NCI-H2227 (cell line): ENCODE results near the gene ZNF778.
"Not testable (repeated sequence)": the region's sequence is repeated elsewhere in the genome, so short reads cannot be mapped to it uniquely, and the experiment has no call there.

Source experiments
- DNase-seq: peaks from one replicate; lab custom pipeline; 2025; ENCODE audit not compliant: unreplicated experiment; lab: John Stamatoyannopoulos, UW

ZNF778 gene

DNA sequence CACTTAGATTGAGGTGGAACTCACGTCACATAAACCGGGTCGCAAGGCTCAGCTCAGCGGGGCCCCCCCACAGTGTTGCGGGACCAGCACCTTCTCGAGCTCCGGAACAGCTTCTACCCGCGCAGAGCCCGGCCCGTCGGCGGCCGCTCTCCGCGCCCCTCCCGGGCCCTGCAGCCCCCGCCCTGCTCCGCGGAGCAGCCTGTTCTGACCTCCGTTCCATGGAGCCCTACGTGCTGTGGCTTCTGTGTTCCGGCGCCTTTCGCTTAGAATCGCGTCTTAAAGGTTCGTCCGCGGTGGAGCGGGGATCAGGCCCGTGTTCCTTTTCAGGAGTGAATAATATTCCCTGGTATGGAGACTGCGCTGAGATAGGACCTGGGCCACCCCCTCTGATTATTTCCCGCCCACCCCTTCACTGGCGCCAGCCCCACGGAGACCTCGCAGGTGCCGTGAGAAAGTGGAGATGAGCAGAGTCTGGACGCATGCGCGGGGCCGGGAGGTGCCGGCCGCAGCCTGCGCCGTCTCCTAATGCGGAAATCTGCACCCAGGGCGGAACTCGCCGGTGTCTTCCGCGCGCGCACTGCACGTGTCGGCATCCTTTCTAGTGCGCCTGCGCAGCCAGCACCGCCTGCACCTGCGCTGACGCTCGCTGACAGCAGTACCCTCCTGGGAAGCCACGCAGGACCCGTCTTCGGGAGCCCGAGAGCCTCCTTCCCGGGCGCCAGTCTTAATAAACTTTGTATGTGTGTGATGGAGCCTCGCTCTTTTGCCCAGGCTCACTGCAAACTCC lies 30.9 kb downstream of the ZNF778 start:
- DNase-seq, result peak; percentile 22

DNA sequence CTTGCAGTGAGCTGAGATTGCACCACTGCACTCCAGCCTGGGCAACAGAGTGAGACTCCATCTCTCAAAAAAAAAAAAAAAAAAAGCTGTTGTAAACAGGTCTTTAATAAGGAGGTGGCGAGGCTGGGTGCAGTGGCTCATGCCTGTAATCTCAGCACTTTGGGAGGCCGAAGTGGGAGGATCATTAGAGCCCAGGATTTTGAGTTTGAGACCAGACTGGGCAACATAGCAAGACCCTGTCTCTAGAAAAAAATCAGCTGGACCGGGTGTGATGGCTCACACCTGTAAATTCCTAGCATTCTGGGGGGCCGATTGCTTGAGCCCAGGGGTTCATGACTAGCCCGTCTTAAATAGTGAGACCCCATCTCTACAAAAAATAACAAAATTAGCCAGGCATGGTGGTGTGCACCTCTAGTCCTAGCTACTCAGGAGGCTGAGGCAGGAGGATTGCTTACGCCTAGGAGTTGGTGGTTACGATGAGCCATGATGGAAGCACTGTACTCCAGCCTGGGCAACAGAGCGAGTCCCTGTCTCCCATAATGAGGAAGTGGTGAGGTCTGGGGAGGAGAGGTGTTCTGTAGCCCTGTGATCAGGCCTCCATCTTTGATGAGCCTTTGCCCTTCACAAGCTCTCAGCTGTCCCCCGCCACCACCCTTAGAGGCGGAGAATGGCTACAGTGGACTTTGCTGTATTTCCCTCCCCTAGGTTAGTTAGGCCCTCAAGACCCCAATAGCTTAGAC lies 36.2 kb downstream of the ZNF778 start:
- DNase-seq, result no peak

DNA sequence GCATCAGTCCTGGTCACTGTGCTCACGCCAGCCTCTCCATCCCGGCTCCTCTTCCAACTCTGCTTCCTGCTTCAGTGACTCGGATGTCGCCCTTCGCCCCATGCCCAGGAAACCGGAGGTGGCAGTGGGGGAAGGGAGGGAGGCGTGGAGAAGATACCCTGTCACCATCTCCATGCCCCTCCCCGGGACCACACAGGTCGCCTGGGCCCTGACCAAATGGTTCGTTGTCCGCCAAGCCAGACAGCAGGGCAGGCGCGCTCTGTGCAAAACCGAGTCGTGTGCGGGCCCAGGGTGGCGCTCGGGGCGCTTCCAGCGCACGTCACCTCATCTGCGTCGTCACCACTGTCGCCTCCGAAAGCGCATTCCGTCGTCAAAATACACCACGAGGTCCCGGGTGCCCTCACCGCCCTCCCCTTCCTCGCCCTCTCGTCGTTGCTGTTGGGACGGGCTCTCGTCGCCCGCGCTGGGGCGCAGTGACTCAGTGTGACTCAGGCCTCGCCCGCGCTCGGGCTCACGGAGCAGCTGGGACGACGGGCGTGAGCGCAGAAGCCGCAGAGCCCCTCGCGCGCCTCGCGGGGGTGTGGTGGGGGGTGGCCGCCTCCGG lies 39.2 kb downstream of the ZNF778 start:
- DNase-seq, result no peak

DNA sequence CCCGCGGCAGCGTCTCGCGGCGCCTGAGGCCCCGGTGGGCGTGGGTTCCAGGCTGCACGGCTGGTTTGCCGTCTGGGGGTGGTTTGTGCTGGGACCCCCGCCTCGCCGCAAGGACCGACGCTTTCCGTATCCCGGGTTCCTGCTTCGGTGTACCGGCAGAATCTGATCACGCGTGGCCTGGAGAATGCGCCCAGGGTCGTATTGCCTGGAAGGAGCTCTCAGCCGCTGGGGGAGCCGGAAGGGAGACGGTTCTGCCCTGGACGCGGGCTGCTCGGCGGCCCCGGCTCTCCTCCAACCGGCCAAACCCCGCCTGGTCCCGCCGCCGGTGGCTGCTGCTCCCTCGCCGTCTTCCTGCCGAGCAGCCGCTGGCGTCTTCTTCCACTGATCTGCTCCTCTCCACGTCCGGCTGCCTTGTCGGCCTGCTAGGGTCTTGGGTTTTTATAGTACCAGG lies 39.8 kb downstream of the ZNF778 start:
- DNase-seq, result no peak

DNA sequence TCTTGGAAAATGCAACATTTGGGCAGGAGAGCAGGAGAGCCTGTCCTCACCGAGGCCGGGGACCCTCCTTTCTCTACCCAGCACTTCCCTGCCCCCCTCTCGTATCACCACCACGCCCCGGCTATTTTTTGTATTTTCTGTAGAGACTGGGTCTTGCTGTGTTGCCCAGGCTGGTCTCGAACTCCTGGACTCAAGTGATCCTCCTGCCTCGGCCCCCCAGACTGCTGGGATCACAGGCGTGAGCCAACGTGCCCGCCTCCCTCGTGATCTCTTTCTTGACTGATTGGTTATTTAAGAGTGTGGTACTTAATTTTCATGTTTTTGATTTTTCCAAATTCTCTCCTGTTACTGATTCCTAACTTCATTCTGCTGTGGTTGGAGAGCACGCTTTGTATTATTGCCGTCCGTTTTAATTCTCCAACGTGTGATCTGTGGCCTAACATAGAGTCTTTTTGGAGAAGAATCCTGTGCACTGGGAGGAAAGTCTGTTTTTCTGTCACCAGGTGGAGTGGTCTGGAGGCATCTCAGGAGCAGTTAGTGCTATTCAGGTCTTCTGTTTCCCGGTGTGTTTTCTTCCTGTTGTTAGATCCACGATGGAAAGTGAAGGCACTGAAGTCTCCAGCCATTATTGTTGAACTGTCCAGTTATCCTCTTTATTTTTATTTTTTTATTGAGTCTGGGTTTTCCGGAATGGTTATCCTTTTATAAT lies 40.4 kb downstream of the ZNF778 start:
- DNase-seq, result no peak

DNA sequence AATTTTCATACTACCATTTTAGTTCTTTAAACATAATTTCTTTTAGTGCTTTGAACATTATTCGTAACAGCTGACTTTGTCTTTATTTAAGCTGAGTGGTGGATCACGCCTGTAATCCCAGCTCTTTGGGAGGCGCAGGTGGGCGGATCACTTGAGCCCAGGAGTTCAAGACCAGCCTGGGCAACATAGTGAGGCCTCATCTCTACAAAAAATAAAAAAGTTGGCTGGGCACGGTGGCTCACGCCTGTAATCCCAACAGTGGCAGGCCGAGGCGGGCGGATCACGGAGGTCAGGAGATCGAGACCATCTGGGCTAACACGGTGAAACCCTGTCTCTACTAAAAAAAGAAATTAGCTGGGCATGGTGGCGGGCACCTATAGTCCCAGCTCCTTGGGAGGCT lies 42.4 kb downstream of the ZNF778 start:
- not testable (repeated sequence) for DNase-seq

DNA sequence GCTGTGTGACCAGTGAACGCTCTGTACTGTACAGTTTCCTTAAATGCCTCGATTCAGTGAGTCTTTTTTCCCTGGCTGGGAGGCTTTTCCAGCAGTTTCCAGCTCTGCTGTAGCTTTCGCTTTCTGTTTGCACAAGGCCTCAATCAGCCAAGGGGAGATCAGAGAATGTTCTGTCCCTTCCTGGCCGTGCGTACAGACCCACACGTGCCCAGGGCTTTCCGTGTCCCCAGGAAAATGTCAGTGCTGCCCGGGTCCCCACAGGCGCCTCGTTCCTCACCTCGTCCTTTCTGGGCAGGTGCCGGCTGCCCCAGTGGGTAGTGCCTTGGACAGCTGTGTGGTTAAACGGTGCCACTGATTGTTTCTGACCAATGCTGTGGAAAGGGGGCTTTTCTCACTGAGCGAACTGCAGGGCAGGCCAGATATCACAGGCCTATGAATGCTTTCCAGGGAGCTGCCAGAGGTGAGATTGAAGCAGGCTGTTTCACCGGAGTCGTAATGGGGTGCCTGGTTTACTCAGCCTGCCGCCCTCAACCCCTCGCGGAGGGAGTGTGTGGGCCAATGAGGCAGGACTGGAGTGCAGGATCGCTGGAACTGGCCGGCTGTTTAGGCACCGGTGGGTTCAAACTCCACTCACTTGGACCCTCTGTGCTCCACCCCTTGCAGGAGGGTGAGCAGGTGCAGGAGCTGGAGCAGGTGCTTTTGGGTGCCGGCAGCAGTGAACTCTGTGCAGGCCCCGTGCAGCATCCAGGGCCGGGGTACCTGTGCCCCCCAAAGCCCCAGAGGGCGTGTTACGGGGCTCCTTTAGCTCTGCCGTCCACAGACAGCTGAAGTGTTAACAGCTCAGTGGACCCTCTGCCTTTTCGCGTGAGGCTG lies 44.4 kb downstream of the ZNF778 start:
- no peak for DNase-seq

DNA sequence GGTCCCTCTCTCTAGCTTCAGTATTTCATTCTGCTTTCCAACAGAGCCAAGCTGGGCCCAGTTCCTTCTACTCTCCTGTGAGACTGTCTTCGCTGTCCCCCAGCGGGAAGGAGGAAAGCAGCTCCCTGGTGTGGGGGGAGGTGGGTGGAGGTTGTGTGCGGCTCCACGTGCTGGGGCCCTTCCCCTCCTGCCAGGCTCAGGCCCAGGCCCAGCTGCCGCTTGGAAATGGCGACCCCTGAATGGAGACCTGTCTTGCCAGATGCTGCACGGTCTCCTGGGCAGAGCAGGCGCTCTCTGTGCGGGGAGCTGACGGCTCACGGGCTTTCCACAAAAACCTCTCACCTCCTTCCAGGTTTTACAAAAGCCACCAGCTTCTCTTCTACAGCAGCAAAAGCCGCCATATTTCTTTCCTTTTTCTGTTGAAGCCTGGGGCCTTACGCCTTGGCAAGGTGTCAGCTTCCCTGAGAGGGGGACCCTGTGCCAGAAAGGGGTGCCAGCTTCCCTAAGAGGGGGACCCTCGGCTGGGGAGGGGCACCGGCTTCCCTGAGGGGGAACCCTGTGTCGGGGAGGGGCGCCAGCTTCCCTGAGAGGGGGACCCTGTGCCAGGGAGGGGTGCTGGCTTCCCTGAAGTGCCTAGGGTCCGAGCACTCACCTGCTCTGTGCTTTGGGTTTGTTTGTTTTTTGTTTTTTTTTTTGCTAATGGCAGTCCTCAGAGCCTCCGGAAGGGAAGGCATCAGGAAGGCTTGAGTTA lies 47.5 kb downstream of the ZNF778 start:
- no peak for DNase-seq

DNA sequence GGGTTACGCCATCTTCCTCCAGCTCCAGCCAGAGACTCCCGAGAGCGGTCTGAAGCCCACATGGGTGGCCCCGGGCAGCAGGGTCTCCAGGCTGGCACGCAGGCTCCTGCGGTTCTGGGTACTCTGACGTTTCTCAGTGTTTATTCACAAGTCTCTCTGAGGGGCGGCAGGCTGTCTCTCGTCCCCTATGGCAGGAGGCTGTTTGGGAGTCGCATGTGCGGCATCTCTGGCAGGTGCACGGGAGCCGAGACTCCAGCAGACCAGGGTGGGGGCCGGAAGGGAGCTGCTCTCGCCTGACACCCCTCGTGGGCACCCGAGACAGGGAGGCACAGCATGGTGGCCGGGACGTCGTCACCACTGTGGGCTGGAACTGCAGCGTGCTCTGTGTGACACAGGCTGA lies 48.1 kb downstream of the ZNF778 start:
- DNase-seq, result no peak

DNA sequence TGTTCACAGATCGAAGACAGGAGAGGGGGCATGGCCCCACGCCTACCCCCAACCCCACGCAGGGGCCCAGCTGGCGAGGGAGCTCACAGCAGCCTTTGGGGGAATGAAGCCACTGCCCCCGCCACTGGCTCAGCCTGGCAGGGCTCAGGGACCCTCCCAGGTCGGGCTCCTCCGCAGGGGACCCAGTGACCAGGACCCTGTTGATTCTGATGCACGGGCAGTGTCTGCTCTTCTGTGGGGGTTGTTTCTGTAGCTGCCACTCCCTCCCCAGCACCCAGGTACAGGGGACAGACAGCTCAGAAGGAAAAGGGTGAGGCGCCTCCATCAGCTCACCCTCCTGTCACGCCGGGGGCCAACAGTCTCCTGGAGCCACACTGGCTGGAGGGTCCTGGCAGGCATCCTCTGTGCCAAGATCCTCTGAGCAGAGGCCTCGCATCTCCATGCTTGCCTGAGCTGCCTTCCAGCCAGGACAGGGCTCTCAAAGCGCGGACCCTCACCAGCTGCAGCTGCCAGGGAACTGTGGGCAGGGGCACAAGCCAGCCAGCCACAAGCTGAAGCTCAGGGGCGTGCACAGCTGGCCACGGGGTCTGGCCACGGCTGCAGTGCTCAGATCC lies 49.1 kb downstream of the ZNF778 start:
- DNase-seq, result no peak

DNA sequence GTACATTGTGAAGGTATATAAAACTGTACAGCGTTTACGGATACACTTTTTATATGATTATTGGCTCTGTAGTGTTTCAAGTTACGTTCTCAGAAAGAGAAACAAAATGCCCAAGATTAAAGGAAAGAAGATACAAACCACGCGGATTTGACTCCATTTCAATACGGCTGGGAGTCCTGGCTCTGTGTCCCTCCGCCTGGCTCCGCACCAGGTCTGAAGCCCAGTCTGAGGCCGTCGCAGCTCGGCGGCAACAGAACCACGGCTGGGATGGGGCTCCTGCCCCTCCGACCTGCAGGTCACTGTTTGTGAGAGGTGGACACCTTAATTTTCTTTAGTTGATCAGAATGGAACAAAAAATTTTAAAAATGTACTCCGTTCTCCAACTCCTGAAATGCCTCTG lies 50.2 kb downstream of the ZNF778 start:
- DNase-seq, result not testable (repeated sequence)

DNA sequence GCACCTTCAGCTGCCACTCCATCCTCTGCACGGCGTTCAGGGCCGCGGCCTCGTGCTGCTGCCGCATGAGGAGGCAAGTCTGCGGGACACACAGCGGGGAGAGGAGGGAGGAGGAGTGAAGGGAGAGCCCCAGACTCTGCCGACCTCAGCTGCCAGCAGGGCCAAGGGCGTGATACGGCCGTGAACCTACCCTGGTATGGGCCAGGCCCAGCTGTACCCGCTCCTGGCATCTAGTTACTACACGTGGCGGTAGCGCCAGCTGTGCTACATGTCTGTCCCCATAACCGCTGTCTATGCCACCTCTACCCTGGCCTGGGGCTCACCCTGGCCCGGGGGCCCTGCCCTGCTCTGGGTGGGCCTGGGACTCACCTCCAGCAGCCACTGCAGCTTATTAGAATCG lies 51.1 kb downstream of the ZNF778 start:
- no peak for DNase-seq

DNA sequence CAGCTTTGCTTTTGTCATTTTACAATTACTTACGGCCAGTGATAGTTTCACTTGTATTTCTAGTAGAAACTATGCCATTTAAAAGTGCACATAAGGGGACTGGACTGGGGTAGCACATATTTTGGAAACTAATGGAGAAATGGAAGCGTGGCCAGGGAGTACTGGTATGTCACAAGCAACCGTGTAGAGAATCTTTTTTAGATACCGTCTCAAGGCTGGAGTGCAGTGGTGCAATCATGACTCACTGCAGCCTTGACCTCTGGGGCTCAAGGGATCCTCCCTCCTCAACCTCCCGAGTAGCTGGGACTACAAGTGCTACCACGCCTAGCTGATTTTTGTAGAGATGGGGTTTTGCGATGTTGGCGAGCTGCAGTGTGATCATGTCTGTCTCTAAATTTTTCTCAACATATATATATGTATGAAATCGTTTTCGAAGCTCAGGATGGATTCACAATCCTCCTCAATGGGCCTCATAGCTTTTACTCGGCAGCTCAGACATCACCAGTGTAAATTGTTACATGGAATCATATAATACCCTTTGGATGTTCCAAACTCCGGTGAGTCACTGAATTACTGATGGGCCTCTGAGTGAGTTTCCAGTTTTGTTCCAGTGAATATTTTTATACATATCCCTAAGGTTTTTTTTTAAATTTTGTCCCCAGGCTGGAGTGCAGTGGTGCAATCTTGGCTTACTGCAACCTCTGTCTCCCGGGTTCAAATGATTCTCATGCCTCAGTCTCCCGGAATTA lies 51.7 kb downstream of the ZNF778 start:
- no peak for DNase-seq

DNA sequence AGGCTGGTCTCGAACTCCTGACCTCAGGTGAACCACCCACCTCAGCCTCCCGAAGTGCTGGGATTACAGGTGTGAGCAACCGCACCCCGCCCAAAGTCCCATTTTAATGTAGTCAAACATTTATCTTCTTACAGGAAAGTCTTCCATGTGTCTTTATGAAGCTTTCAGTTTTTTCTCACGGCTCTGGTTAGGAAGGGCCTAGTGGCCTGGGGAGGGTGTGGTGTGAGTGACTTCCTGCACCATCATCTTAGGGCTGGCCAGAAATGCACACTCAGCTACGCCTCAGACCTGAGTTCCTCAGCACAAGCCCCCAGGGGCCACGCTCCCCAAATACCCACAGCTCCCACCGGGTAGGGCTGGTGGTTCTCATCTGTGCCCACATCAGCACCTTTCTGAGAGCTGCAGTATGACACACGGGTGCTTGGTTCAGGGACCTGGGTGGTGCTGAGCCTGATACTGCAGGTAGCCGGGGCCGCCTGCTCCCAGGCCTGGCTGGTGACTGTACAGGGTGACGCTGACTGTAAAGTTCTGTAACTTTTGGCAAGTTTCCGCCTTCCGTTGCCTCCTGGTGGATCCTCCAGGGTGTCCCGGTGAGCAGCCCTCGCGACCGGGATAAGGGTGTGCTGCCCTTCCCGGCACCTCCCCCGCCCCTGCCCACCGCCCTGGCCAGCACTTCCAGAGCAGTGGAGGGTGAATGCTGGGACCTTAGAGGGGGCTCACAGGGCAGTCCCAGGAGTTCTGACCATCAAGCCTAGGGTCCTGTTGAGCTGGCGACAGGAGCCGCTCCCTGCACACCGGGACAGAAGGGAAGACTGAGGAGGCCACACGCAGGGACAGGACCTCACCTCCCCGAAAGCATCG lies 52.5 kb downstream of the ZNF778 start:
- DNase-seq, result no peak

DNA sequence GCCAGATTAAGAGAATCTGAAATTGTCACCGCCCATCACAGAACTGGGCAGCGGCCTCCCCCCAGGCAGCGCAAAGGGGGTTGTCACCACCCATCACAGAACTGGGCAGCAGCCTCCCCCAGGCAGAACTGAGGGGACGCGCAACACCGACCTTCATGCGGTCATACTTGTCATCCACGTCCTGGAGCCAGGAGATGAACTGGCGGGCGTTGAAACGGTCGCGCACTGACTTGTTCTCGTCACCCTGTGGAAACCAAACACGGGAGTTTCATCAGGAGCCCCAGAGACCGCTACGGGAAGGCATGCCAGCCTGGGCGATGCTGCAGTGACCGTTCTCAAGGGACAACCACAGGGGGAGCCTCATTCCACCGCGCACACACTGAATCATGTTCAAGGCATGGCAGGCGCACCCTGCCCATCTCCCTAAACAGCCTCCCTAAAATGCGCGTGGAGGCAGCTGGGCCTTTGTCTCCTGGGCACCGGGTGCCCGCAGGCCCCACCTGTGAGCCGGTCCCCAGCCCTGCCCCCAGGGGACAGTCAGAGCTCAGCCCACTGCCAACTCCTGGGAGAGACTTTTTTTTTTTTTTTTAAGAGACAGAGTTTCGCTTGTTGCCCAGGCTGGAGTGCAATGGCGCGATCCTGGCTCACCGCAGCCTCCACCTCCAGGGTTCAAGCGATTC lies 53.3 kb downstream of the ZNF778 start:
- DNase-seq, result no peak

DNA sequence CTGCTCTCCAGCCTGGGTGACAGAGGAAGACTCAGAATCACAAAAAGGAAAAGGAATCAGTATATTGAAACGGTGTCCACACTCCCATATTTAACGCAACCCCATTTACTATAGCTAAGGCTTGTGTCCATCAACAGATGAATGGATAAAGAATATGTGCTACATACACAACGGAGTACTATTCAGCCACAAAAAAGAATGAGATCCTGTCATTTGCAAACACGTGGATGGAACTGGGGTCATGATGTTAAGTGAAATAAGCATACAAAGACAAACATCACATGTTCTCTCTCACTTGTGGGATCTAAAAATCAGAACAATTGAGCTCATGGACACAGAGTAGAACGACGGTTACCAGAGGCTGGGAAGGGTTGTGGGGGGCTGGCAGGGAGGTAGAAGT lies 55.1 kb downstream of the ZNF778 start:
- no peak for DNase-seq
